ENCODE data around the gene GNAT3.

Gene GNAT3

GRCh38 chr7:80499350-80499953 lies 12.4 kb downstream of the GNAT3 start:
- DNase-seq: no peak

GRCh38 chr7:80498481-80499349 lies 13.1 kb downstream of the GNAT3 start:
- no peak for DNase-seq

- DNase-seq: no peak
Measured at GRCh38 chr7:80496586-80496985, 15.3 kb downstream of the GNAT3 start.

GRCh38 chr7:80493121-80493849 lies 18.6 kb downstream of the GNAT3 start:
- no peak for DNase-seq

- DNase-seq: no peak
Measured at GRCh38 chr7:80491462-80491861, 20.4 kb downstream of the GNAT3 start.

- no peak for DNase-seq
Measured at GRCh38 chr7:80488851-80489370, 23.0 kb downstream of the GNAT3 start.

- DNase-seq: no peak
Measured at GRCh38 chr7:80488406-80488805, 23.5 kb downstream of the GNAT3 start.

GRCh38 chr7:80485721-80486120 lies 26.1 kb downstream of the GNAT3 start:
- no peak for DNase-seq

- DNase-seq: no peak
Measured at GRCh38 chr7:80482950-80483349, 28.9 kb downstream of the GNAT3 start.

GRCh38 chr7:80481196-80481884 lies 30.5 kb downstream of the GNAT3 start:
- no peak for DNase-seq

- DNase-seq: no peak
Measured at GRCh38 chr7:80480566-80480965, 31.3 kb downstream of the GNAT3 start.

GRCh38 chr7:80478683-80479082 lies 33.2 kb downstream of the GNAT3 start:
- no peak for DNase-seq

GRCh38 chr7:80476035-80476434 lies 35.8 kb downstream of the GNAT3 start:
- DNase-seq: no peak

- DNase-seq: no peak
Measured at GRCh38 chr7:80475383-80475782, 36.5 kb downstream of the GNAT3 start.

- DNase-seq: no peak
Measured at GRCh38 chr7:80473751-80474150, 38.1 kb downstream of the GNAT3 start.

- DNase-seq: no peak
Measured at GRCh38 chr7:80472491-80473200, 39.2 kb downstream of the GNAT3 start.

GRCh38 chr7:80468931-80469714 lies 42.7 kb downstream of the GNAT3 start:
- DNase-seq: no peak

GRCh38 chr7:80467069-80467468 lies 44.8 kb downstream of the GNAT3 start:
- DNase-seq: no peak

- no peak for DNase-seq
Measured at GRCh38 chr7:80466636-80467035, 45.2 kb downstream of the GNAT3 start.

GRCh38 chr7:80464211-80464610 lies 47.7 kb downstream of the GNAT3 start:
- no peak for DNase-seq

- DNase-seq: no peak
Measured at GRCh38 chr7:80463272-80463920, 48.5 kb downstream of the GNAT3 start.

Data from NCI-H1417 treated with DMSO at 0.1 percent for 48 hours (cell line).